Keratinocyte (primary cell): ENCODE results near the gene SLC17A9. TPM values are rescaled to one million over a fixed set of nuclear protein-coding genes. Genes with fewer than 3 reads are reported as not detected.

Experiments used
- DNase-seq: peaks from one replicate; pipeline ENCODE4 v3.0.0-alpha.2; 2011; ENCODE audit warnings: low read depth, missing footprints, low spot score
- FAIRE-seq: peaks from 2 replicates; lab custom pipeline; 2011; peaks lifted over from hg19 to GRCh38; lab: Jason Lieb, UNC
- H2AFZ ChIP-seq: 2 replicates; pipeline ENCODE4 v1.6.0; 2012; ENCODE audit warnings: low read length, control low read depth, inconsistent platforms; ENCODE audit not compliant: control insufficient read depth
- H3K27ac ChIP-seq: 2 replicates; pipeline ENCODE4 v1.5.1; 2011; ENCODE audit warnings: low read length; ENCODE audit not compliant: control insufficient read depth, insufficient read depth
- H3K27me3 ChIP-seq: 3 replicates; pipeline ENCODE4 v1.6.0; 2011; ENCODE audit warnings: low read length; ENCODE audit not compliant: control insufficient read depth, insufficient read depth; ENCODE audit errors: extremely low read depth
- H3K36me3 ChIP-seq, 2 experiments: 2 replicates in 1 of 2; 3 replicates in 1 of 2; pipeline ENCODE4 v1.5.1; 2011; ENCODE audit warnings: low read length in 2 of 2, mild to moderate bottlenecking in 1 of 2; ENCODE audit not compliant: control insufficient read depth in 2 of 2, insufficient read depth in 2 of 2; ENCODE audit errors: extremely low read depth in 1 of 2
- H3K4me1 ChIP-seq: 3 replicates; pipeline ENCODE4 v1.5.1; 2011; ENCODE audit warnings: low read length; ENCODE audit not compliant: control insufficient read depth, insufficient read depth; ENCODE audit errors: extremely low read depth
- H3K4me2 ChIP-seq: 3 replicates; pipeline ENCODE4 v1.6.0; 2011; ENCODE audit warnings: low read depth, low read length; ENCODE audit not compliant: control insufficient read depth, insufficient read depth; ENCODE audit errors: extremely low read depth
- H3K4me3 ChIP-seq, 3 experiments: fragments of 200-600 bp in 1 of 3; sonication (generic) in 1 of 3; 2 replicates in 2 of 3; 3 replicates in 1 of 3; pipeline ENCODE4 v1.5.1; 2011 to 2016; ENCODE audit warnings: low read length in 3 of 3, mild to moderate bottlenecking in 3 of 3, control low read depth in 2 of 3, inconsistent platforms in 1 of 3, low read depth in 1 of 3, mixed read lengths in 1 of 3, mixed run types in 1 of 3, moderate library complexity in 1 of 3; ENCODE audit not compliant: control insufficient read depth in 2 of 3, insufficient read depth in 2 of 3; ENCODE audit errors: extremely low read depth in 1 of 3
- H3K79me2 ChIP-seq: 2 replicates; pipeline ENCODE4 v1.6.0; 2012; ENCODE audit warnings: low read length; ENCODE audit not compliant: control insufficient read depth, insufficient read depth
- H3K9ac ChIP-seq: 3 replicates; pipeline ENCODE4 v1.6.0; 2011; ENCODE audit warnings: low read length; ENCODE audit not compliant: control insufficient read depth, insufficient read depth; ENCODE audit errors: extremely low read depth
- H3K9me1 ChIP-seq: 3 replicates; pipeline ENCODE4 v1.6.0; 2011; ENCODE audit warnings: low read length; ENCODE audit not compliant: control insufficient read depth, insufficient read depth; ENCODE audit errors: extremely low read depth
- H3K9me3 ChIP-seq: 2 replicates; pipeline ENCODE4 v1.5.1; 2012; ENCODE audit warnings: low read depth, low read length; ENCODE audit not compliant: control insufficient read depth
- H4K20me1 ChIP-seq: 3 replicates; pipeline ENCODE4 v1.6.0; 2011; ENCODE audit warnings: low read length; ENCODE audit not compliant: control insufficient read depth, insufficient read depth; ENCODE audit errors: extremely low read depth
- EZH2 ChIP-seq: IDR thresholded peaks from one replicate; pipeline ENCODE4 v1.6.1; 2012; ENCODE audit warnings: inconsistent platforms, mild to moderate bottlenecking, low read length, moderate library complexity
- dilution Hi-C: fragments of 300-500 bp; cut with MboI; formaldehyde crosslinking; loops from one replicate; pipeline ENCODE4 v1.7.0; 2020; ENCODE audit warnings: low sequenced_read_pairs; ENCODE audit not compliant: extremely low pct_ligation_motif_present
- polyA plus RNA-seq, 5 experiments: library from polyadenylated mRNA; depleted of rRNA in 3 of 5; stranded (reverse) in 3 of 5; stranded (forward) in 1 of 5; unstranded in 1 of 5; fragments of >200 nt; gene quantifications; 1 replicate in 1 of 5; 2 replicates in 3 of 5; 3 replicates in 1 of 5; pipeline versions ENCODE4 v1.2.1 to v1.2.3, GENCODE V29; 2011 to 2012; ENCODE audit warnings: missing spikeins in 2 of 5, low read depth in 1 of 5, low replicate concordance in 1 of 5
- TF ChIP-seq, protein P1 (sequence below), 3 experiments: IDR thresholded peaks in 1 of 3; conservative IDR thresholded peaks in 1 of 3; optimal IDR thresholded peaks in 1 of 3; 2 replicates in 2 of 3; 3 replicates in 1 of 3; pipeline versions ENCODE3 to v1.5.1; 2011; ENCODE audit warnings: low read length in 3 of 3, mild to moderate bottlenecking in 3 of 3, moderate library complexity in 2 of 3, control low read depth in 1 of 3, inconsistent platforms in 1 of 3; ENCODE audit not compliant: insufficient read depth in 2 of 3; ENCODE audit errors: extremely low read depth in 1 of 3

Gene SLC17A9
- polyA plus RNA-seq, 1 donor (not counting 4 experiments of a cell fraction or from before 2014, with no cell fraction given): not detected

GRCh38 chr20:62905536-62906117 lies 46.9 kb upstream of the SLC17A9 start:
- Histone ChIP-seq H3K79me2 (peaks cover 34% of the 10 kb centered on the region), H3K36me3 (peaks cover 54 to 68% of the 10 kb centered on the region in 2 experiments)

GRCh38 chr20:62906209-62906608 lies 46.3 kb upstream of the SLC17A9 start:
- Histone ChIP-seq H3K4me2 (no peak overlapping the region), H2AFZ (no peak overlapping the region), H3K9ac (no peak overlapping the region), H3K27ac (no peak overlapping the region), H3K4me1 (peaks cover 1% of the 10 kb centered on the region), H4K20me1 (peaks cover 15% of the 10 kb centered on the region), H3K27me3 (no peaks in the 10 kb centered on the region), H3K79me2 (peaks cover 40% of the 10 kb centered on the region), H3K4me3 (no peak overlapping the region), H3K9me1 (no peaks in the 10 kb centered on the region), H3K36me3 (peaks cover 58 to 74% of the 10 kb centered on the region in 2 experiments), H3K9me3 (no peaks in the 10 kb centered on the region)
- dilution Hi-C loops: no loop called here
- no peak for TF ChIP-seq EZH2
- TF ChIP-seq, protein P1, sequence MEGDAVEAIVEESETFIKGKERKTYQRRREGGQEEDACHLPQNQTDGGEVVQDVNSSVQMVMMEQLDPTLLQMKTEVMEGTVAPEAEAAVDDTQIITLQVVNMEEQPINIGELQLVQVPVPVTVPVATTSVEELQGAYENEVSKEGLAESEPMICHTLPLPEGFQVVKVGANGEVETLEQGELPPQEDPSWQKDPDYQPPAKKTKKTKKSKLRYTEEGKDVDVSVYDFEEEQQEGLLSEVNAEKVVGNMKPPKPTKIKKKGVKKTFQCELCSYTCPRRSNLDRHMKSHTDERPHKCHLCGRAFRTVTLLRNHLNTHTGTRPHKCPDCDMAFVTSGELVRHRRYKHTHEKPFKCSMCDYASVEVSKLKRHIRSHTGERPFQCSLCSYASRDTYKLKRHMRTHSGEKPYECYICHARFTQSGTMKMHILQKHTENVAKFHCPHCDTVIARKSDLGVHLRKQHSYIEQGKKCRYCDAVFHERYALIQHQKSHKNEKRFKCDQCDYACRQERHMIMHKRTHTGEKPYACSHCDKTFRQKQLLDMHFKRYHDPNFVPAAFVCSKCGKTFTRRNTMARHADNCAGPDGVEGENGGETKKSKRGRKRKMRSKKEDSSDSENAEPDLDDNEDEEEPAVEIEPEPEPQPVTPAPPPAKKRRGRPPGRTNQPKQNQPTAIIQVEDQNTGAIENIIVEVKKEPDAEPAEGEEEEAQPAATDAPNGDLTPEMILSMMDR (optimal IDR thresholded peaks at IDR 0.05 in 1 of 3, IDR thresholded peaks at IDR 0.05 in 1 of 3, conservative IDR thresholded peaks at IDR 0.05 in 1 of 3; ENCODE audit: extremely low read depth in 1 of 3, insufficient read depth in 2 of 3, low read length in 3 of 3): no peak
- DNase-seq (no peak), FAIRE-seq (no peak)

More at GRCh38 chr20:62905536-62906117, 46.9 kb upstream of the SLC17A9 start:
- Histone ChIP-seq H3K27ac (no peak overlapping the region), H3K9me3 (no peaks in the 10 kb centered on the region), H3K4me3 (no peak overlapping the region), H3K9ac (no peak overlapping the region), H3K9me1 (no peaks in the 10 kb centered on the region), H4K20me1 (peaks cover 15% of the 10 kb centered on the region), H2AFZ (no peak overlapping the region), H3K27me3 (no peaks in the 10 kb centered on the region), H3K4me1 (peaks cover 7% of the 10 kb centered on the region), H3K4me2 (no peak overlapping the region)
- DNase-seq (no peak), FAIRE-seq (no peak)
- TF ChIP-seq, protein P1 (optimal IDR thresholded peaks at IDR 0.05 in 1 of 3, IDR thresholded peaks at IDR 0.05 in 1 of 3, conservative IDR thresholded peaks at IDR 0.05 in 1 of 3; ENCODE audit: extremely low read depth in 1 of 3, insufficient read depth in 2 of 3, low read length in 3 of 3): no peak
- no peak for TF ChIP-seq EZH2
- dilution Hi-C loops: no loop called here
